Fibroblast of villous mesenchyme (primary cell): Measurements from ENCODE around the gene HACD3. TPM values are rescaled to one million over a fixed set of nuclear protein-coding genes. Genes with fewer than 3 reads are reported as not detected.

Source experiments
- DNase-seq: peaks from one replicate; pipeline ENCODE4 v3.0.0-alpha.2; 2010; ENCODE audit warnings: low read depth
- H3K4me3 ChIP-seq: 2 replicates; pipeline ENCODE4 v1.5.1; 2011; ENCODE audit warnings: low read depth, mild to moderate bottlenecking, low read length
- total RNA-seq: library from RNA; depleted of rRNA; stranded (reverse); fragments of >200 nt; gene quantifications from 2 replicates; pipeline ENCODE4 v1.2.3, GENCODE V29; 2012
- TF ChIP-seq, protein P1 (sequence below): IDR thresholded peaks from 2 replicates; pipeline ENCODE4 v1.5.1; 2012; ENCODE audit warnings: low read depth, mild to moderate bottlenecking, low read length; ENCODE audit not compliant: insufficient read depth

HACD3 gene
- total RNA-seq, 1 donor, result 92.0 TPM

DNA sequence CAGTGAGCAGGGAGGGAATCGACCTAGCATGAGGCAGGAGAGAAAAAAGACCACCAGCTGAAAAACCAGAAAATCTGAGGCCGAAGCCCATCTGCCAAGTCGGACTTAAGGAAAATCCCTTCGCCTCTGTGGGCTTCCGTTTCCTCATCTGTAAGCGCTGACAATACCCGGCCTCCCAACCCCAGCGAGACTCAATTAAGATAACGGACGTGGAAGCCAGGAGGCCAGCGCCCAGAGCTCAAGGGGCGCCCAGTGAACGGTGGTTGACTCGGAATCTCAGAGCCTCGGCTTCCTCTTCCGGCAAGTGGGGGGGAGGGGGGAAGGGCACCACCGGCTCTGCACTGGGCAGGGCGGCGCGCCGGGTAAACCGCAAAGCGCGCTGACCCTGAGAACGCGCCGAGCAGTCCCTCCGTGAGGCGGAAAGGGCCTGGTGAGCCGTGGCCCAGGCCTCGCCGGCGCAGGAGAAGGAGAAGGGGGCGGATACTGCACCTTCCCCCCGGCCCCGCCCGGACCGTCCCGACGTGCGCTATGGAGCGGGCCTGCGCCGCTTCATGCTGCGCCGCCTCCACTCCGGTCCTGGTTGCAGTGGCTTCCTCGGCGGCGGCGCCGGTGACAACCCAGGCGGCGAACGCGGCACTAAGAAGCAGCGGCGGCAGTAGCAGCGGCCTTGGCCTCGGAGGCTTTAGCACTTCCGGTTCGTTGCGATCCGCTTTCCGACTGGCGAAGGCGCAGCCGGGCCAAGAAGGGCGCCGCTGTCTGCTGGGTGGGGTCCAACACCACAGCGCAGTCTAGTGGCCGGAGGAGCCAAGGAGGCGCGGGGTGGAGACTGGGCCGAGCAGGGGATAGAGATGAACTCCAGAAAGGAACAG lies 13.0 kb upstream of the HACD3 start, which contains the start of gene DPP8:
TSS of gene DPP8 (minus strand) at position 693 of the 869 bp plus-strand sequence. CDS start 5,136 bp downstream, outside the sequence.
- peak within 1 kb of the TSS; percentile 99 for H3K4me3 ChIP-seq
- TF ChIP-seq, protein P1, sequence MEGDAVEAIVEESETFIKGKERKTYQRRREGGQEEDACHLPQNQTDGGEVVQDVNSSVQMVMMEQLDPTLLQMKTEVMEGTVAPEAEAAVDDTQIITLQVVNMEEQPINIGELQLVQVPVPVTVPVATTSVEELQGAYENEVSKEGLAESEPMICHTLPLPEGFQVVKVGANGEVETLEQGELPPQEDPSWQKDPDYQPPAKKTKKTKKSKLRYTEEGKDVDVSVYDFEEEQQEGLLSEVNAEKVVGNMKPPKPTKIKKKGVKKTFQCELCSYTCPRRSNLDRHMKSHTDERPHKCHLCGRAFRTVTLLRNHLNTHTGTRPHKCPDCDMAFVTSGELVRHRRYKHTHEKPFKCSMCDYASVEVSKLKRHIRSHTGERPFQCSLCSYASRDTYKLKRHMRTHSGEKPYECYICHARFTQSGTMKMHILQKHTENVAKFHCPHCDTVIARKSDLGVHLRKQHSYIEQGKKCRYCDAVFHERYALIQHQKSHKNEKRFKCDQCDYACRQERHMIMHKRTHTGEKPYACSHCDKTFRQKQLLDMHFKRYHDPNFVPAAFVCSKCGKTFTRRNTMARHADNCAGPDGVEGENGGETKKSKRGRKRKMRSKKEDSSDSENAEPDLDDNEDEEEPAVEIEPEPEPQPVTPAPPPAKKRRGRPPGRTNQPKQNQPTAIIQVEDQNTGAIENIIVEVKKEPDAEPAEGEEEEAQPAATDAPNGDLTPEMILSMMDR, result peak; percentile 91
- DNase-seq, result peak; percentile 95

DNA sequence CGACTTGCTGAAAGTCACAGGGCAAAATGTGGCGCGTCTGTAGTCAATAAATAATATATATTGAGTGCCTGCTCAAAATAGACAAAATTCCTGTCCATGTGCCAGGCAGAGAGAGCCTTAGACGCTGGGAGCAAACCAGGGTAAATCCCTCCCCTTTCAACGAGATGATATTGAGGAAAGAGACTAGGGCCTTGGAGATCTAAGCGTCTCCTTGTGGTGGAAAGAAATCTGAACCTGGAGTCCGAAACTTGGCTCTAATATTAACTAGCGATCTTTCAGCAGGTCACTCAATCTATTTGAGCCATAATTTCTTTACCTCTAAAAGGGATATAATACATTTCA lies 12.4 kb upstream of the HACD3 start:
- DNase-seq, result no peak
- TF ChIP-seq, protein P1, result no peak
- H3K4me3 ChIP-seq, result peak overlapping the region; percentile 99

DNA sequence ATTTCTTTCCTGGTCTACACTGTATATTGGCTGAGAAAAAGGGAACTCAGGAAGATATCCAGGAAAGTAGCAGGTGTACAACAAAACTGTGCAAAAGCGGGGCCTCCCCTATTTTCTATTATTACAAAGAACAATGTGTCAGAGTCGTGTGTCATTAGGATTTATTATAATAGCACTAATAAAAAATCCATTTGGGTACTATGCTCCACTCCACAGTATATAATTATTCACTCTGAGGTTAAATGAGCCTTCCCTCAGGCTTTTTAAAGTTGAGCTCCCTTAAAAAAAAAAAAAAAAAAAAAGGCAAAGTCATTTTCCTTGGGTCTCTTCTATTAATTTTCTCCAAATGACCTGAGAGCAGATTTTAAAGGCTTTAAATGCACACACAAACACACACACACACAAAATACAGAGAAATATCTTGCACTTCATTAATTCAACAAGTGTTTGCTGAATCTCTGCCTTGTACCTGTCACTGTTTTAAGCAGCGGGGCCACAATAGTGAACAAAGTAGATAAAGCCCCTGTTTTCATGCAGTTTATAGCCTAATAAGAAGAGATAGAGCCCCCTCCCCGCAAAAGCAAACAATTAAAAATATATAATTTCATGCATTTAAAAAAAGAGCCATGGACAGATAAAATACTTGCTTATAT lies 11.5 kb upstream of the HACD3 start:
- no peak for DNase-seq
- TF ChIP-seq, protein P1, result no peak
- H3K4me3 ChIP-seq, result no peak overlapping the region

DNA sequence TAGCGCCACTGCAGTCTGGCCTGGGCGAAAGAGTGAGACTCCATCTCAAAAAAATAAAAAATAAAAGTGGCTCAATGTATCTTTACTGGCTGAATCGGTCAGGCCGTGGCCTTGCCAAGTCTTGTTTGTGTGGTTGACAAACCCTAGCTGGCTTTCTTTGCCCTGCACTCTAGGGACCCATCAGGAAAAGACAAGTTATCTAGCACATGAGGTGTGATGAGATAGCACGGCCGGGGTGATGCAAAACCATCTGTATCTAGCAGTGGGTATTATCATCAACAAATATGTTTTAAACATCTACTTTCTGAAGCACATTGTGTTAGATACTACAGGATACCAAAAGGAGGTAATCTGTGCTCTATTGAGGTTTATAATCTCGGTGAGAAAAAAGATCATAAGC lies 8.9 kb upstream of the HACD3 start:
- H3K4me3 ChIP-seq, result no peak overlapping the region
- TF ChIP-seq, protein P1, result no peak
- DNase-seq, result peak; percentile 10

DNA sequence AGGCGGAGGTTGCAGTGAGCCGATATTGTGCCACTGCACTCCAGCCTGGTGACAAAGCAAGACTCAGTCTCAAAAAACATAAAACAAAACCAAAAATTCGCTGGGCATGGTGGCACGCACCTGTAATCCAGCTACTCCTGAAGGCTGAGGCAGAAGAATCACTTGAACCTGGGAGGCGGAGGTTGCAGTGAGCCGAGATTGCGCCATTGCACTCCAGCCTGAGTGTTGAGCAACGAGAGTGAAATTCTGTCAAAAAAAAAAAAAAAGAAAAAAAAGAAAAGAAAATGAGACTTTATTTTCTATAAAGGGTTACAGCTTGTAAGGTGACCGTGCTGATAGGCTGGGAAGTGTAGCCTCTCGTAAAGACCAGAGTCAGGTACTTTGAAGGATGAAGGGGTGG lies 6.0 kb upstream of the HACD3 start:
- no peak overlapping the region for H3K4me3 ChIP-seq
- DNase-seq, result no peak
- TF ChIP-seq, protein P1, result no peak

DNA sequence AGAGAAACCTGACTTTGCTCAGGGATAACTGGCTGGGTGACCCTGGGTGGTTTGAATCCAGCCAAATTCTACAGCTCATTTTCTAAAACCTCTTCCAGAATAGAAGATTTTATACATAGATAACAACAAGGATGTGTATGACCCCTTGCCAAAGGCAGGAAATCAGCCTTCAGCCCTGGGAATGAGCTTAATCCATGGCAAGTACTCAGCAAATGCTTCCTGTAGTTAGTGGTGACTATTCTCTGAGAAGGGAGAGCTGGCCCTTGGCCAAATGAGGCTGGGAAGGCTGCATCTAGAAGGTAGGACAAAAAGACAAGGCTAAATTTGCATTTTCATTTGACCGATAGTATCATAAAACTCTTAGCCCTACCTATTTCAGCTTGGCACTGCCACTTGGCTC lies 4.6 kb upstream of the HACD3 start:
- TF ChIP-seq, protein P1, result no peak
- DNase-seq, result no peak
- no peak overlapping the region for H3K4me3 ChIP-seq
